HepG2 (cell line): ENCODE measurements around the gene LRRC43. TPM values are rescaled to one million over a fixed set of nuclear protein-coding genes. Genes with fewer than 3 reads are reported as not detected.

ENCODE experiments used
- ATRX ChIP-seq: sonication (generic); formaldehyde crosslinking; IDR thresholded peaks from 2 replicates; pipeline ENCODE4 v1.4.0; 2020; ENCODE audit warnings: missing genetic modification reagents, borderline replicate concordance
- BATF2 ChIP-seq: sonication (generic); formaldehyde crosslinking; IDR thresholded peaks from 2 replicates; pipeline ENCODE4 v1.8.0; 2022; ENCODE audit warnings: mild to moderate bottlenecking, missing genetic modification reagents, moderate library complexity
- CAMTA2 ChIP-seq: sonication (generic); formaldehyde crosslinking; IDR thresholded peaks from 2 replicates; pipeline ENCODE4 v1.4.0; 2020; ENCODE audit warnings: mild to moderate bottlenecking, missing genetic modification reagents, borderline replicate concordance
- CCAR2 ChIP-seq: fragments of 200-400 bp; formaldehyde crosslinking; optimal IDR thresholded peaks from 2 replicates; pipeline ENCODE3; 2018; ENCODE audit warnings: low read depth, mild to moderate bottlenecking, low read length, moderate library complexity
- DRAP1 ChIP-seq: IDR thresholded peaks from 2 replicates; pipeline ENCODE4 v1.6.1; 2016; ENCODE audit warnings: missing genetic modification reagents, missing compliant biosample characterization
- PTBP1 ChIP-seq: fragments of 200-400 bp; formaldehyde crosslinking; IDR thresholded peaks from 2 replicates; pipeline ENCODE4 v1.6.1; 2018; ENCODE audit warnings: low read length, low read depth; ENCODE audit not compliant: poor library complexity, severe bottlenecking
- RBAK ChIP-seq: sonication (generic); formaldehyde crosslinking; IDR thresholded peaks from 2 replicates; pipeline ENCODE4 v1.5.1; 2020; ENCODE audit warnings: mild to moderate bottlenecking, missing genetic modification reagents
- SOX13 ChIP-seq, 3 experiments: fragments of 450-650 bp in 1 of 3; sonication (generic) in 1 of 3; formaldehyde crosslinking in 1 of 3; IDR thresholded peaks in 2 of 3; conservative IDR thresholded peaks in 1 of 3; 2 replicates each; pipeline versions ENCODE4 v1.5.0 to v1.6.1; 2016 to 2020; ENCODE audit warnings: antibody characterized with exemption in 1 of 3, mild to moderate bottlenecking in 1 of 3, missing compliant biosample characterization in 1 of 3, missing genetic modification reagents in 1 of 3, moderate library complexity in 1 of 3
- SRSF1 ChIP-seq: fragments of 200-400 bp; formaldehyde crosslinking; optimal IDR thresholded peaks from 2 replicates; pipeline ENCODE3; 2017; ENCODE audit warnings: mild to moderate bottlenecking, low read depth, low read length, moderate library complexity
- XRCC5 ChIP-seq: fragments of 200-400 bp; formaldehyde crosslinking; optimal IDR thresholded peaks from 2 replicates; pipeline ENCODE3; 2017; ENCODE audit warnings: mild to moderate bottlenecking, low read length
- ZBTB10 ChIP-seq: sonication (generic); formaldehyde crosslinking; IDR thresholded peaks from 2 replicates; pipeline ENCODE4 v1.4.0; 2020; ENCODE audit warnings: missing genetic modification reagents, borderline replicate concordance
- ZBTB21 ChIP-seq: sonication (generic); formaldehyde crosslinking; IDR thresholded peaks from 2 replicates; pipeline ENCODE4 v1.4.0; 2020; ENCODE audit warnings: missing genetic modification reagents
- ZFP41 ChIP-seq: sonication (generic); formaldehyde crosslinking; IDR thresholded peaks from 2 replicates; pipeline ENCODE4 v1.4.0; 2020; ENCODE audit warnings: mild to moderate bottlenecking, missing genetic modification reagents, borderline replicate concordance
- ZFP90 ChIP-seq: sonication (generic); formaldehyde crosslinking; IDR thresholded peaks from 2 replicates; pipeline ENCODE4 v1.8.0; 2022; ENCODE audit warnings: missing genetic modification reagents, mild to moderate bottlenecking, inconsistent platforms, borderline replicate concordance
- ZKSCAN8 ChIP-seq: IDR thresholded peaks from 2 replicates; pipeline ENCODE4 v1.6.1; 2016; ENCODE audit warnings: borderline replicate concordance, missing genetic modification reagents, missing compliant biosample characterization
- ZNF350 ChIP-seq: sonication (generic); formaldehyde crosslinking; IDR thresholded peaks from 2 replicates; pipeline ENCODE4 v1.4.0; 2020; ENCODE audit warnings: mild to moderate bottlenecking, low read depth, missing genetic modification reagents, borderline replicate concordance
- ZNF552 ChIP-seq: sonication (generic); formaldehyde crosslinking; IDR thresholded peaks from 2 replicates; pipeline ENCODE4 v1.9.0; 2022; ENCODE audit warnings: missing genetic modification reagents, mild to moderate bottlenecking, borderline replicate concordance
- ZNF619 ChIP-seq: sonication (generic); formaldehyde crosslinking; IDR thresholded peaks from 2 replicates; pipeline ENCODE4 v1.4.0; 2020; ENCODE audit warnings: mild to moderate bottlenecking, missing genetic modification reagents
- ZNF629 ChIP-seq: sonication (generic); formaldehyde crosslinking; conservative IDR thresholded peaks from 2 replicates; pipeline ENCODE4 v1.5.0; 2020; ENCODE audit warnings: missing genetic modification reagents
- ZNF746 ChIP-seq: sonication (generic); formaldehyde crosslinking; IDR thresholded peaks from 2 replicates; pipeline ENCODE4 v1.8.0; 2022; ENCODE audit warnings: mild to moderate bottlenecking, missing genetic modification reagents
- ZNF781 ChIP-seq: sonication (generic); formaldehyde crosslinking; IDR thresholded peaks from 2 replicates; pipeline ENCODE4 v1.5.1; 2020; ENCODE audit warnings: borderline replicate concordance, mild to moderate bottlenecking, missing genetic modification reagents; ENCODE audit errors: not compliant biosample characterization
- polyA plus RNA-seq, 8 experiments: library from polyadenylated mRNA; depleted of rRNA in 3 of 8; stranded (reverse) in 7 of 8; unstranded in 1 of 8; fragments of >200 nt; fragmentation: Illumina TruSeq in 4 of 8; extraction: Trizol in 4 of 8; gene quantifications; 2 replicates each; pipeline versions ENCODE4 v1.2.1 to v1.2.3, GENCODE V29; 2011 to 2016; ENCODE audit warnings: low read depth in 4 of 8, missing spikeins in 1 of 8, mixed read lengths in 1 of 8; ENCODE audit not compliant: insufficient read depth in 1 of 8
- total RNA-seq, 5 experiments: library from RNA; depleted of rRNA; stranded (reverse); fragments of >200 nt; fragmentation: Illumina TruSeq; extraction: Trizol; gene quantifications; 2 replicates each; pipeline ENCODE4 v1.2.3, GENCODE V29; 2016; ENCODE audit warnings: low read depth in 1 of 5
- TF ChIP-seq, protein P1 (sequence below): sonication (generic); formaldehyde crosslinking; IDR thresholded peaks from 2 replicates; pipeline ENCODE4 v1.4.0; 2020; ENCODE audit warnings: missing genetic modification reagents, borderline replicate concordance

The LRRC43 gene
- total and polyA plus RNA-seq, 2 of the 13 experiments (the other 11 are each of a cell fraction or from before 2014, with no cell fraction given), result not detected

DNA sequence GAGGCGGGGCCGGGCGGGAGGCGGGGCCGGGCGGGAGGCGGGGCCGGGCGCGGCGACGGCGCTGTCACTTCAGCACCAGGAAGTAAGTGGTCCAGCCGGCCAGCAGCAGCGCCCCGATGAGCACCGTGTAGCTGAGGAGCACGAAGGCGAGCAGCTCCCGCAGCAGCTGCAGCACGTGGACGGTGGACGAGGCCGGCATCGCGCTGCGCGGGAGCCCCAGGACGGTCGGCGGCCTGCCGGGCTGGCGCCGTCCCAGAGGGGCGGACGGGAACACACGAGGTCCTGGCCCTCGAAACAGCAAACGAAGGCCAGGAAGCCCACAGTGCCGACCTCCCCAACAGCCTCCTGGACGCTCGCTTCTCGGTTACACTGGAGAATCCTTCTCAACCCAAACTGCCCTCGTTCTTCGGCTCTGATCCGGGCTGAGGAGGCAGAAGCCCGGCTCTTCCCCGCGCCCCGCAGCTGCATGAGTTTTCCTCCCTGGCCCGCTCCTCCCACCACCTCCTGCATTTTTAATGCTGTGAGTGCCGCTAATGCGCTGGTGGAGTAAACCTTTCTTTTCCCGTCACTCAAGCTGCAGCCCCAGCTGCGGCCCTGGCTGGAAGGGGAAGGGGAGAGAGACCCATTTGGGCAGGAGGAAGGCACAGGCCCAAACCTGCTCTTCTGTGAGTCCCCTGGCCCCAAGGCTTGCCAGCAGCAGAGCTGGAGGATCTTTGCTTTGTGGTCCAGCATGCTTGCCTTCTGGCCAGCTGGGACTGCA lies 43.6 kb downstream of the LRRC43 start (continued):
- TF ChIP-seq ZBTB10 (CRISPR knock-in tag) (peak; percentile 37; the same call in 1 of the 2 replicates), ZNF629 (CRISPR knock-in tag) (peak; percentile 40; the same call in 1 of the 2 replicates), DRAP1 (no peak), RBAK (CRISPR knock-in tag) (no peak), CAMTA2 (CRISPR knock-in tag) (no peak; the same call in none of the 2 replicates), PTBP1 (no peak), SOX13 (IDR thresholded peaks at IDR 0.05) (no peak; the same call in 1 of the 2 replicates), SOX13 (CRISPR knock-in tag; conservative IDR thresholded peaks at IDR 0.05 in 1 of 2, IDR thresholded peaks at IDR 0.05 in 1 of 2) (peak in 1 of 2 experiments; percentile 32; a peak in 1 of 4 replicates), BATF2 (CRISPR knock-in tag) (peak; percentile 96), ATRX (CRISPR knock-in tag) (no peak), ZFP90 (CRISPR knock-in tag) (no peak), ZKSCAN8 (CRISPR knock-in tag) (no peak), SRSF1 (no peak), ZBTB21 (0 out of 2 replicates have a peak, but pooled peaks have one; percentile 9), ZNF746 (peak; percentile 62; the same call in 1 of the 2 replicates), XRCC5 (no peak), ZNF781 (no peak), ZNF619 (CRISPR knock-in tag) (no peak), ZNF350 (CRISPR knock-in tag) (no peak), ZFP41 (CRISPR knock-in tag) (0 out of 2 replicates have a peak, but pooled peaks have one; percentile 84), CCAR2 (no peak), ZNF552 (CRISPR knock-in tag) (peak; percentile 92; the same call in 1 of the 2 replicates)
- TF ChIP-seq, protein P1, sequence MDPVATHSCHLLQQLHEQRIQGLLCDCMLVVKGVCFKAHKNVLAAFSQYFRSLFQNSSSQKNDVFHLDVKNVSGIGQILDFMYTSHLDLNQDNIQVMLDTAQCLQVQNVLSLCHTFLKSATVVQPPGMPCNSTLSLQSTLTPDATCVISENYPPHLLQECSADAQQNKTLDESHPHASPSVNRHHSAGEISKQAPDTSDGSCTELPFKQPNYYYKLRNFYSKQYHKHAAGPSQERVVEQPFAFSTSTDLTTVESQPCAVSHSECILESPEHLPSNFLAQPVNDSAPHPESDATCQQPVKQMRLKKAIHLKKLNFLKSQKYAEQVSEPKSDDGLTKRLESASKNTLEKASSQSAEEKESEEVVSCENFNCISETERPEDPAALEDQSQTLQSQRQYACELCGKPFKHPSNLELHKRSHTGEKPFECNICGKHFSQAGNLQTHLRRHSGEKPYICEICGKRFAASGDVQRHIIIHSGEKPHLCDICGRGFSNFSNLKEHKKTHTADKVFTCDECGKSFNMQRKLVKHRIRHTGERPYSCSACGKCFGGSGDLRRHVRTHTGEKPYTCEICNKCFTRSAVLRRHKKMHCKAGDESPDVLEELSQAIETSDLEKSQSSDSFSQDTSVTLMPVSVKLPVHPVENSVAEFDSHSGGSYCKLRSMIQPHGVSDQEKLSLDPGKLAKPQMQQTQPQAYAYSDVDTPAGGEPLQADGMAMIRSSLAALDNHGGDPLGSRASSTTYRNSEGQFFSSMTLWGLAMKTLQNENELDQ (CRISPR knock-in tag), result no peak
